ENCODE measurements around the gene KCNH6. TPM values are rescaled to one million over a fixed set of nuclear protein-coding genes. Genes with fewer than 3 reads are reported as not detected.

The KCNH6 gene
- total and polyA plus RNA-seq, 4 donors = 0.22 to 2.3 (median 1.5) TPM

DNA sequence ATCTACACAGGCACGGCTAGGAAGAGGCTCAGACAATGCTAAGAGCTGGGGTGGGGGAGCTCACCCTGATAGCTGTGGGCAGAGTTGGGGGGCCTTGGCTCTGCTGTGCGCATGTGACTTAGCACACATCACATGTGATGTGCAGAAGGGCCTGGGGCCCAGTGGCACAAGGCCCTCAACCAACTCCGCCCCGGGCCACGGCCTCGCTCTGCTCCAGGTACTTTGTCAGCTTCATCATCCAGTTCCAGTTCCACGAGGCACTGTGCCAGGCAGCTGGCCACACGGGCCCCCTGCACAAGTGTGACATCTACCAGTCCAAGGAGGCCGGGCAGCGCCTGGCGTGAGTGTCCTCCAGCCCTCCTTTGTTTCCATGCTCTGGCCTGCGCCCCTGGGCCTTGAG is 27.0 kb upstream of the KCNH6 start:
- Histone ChIP-seq H3K4me3 (ENCODE audit: low read depth, low read length) (no peak overlapping the region), H3K27ac (ENCODE audit: low read depth, low read length) (no peak overlapping the region), H3K9me3 (ENCODE audit: control insufficient read depth, insufficient read depth, low read length) (no peaks in the 10 kb centered on the region), H3K27me3 (ENCODE audit: control insufficient read depth, insufficient read depth, low read length) (no peaks in the 10 kb centered on the region), H3K36me3 (ENCODE audit: control insufficient read depth, insufficient read depth, low read length) (peaks cover 13% of the 10 kb centered on the region), H3K4me1 (ENCODE audit: control insufficient read depth, insufficient read depth, low read length) (peaks cover 17% of the 10 kb centered on the region)
- DNase-seq (ENCODE audit: low read depth in 4 of 6, low spot score in 6 of 6) = no peak
- WGBS (ENCODE audit: insufficient coverage) = 88% methylated on average over 12 of the region's 12 CpGs

DNA sequence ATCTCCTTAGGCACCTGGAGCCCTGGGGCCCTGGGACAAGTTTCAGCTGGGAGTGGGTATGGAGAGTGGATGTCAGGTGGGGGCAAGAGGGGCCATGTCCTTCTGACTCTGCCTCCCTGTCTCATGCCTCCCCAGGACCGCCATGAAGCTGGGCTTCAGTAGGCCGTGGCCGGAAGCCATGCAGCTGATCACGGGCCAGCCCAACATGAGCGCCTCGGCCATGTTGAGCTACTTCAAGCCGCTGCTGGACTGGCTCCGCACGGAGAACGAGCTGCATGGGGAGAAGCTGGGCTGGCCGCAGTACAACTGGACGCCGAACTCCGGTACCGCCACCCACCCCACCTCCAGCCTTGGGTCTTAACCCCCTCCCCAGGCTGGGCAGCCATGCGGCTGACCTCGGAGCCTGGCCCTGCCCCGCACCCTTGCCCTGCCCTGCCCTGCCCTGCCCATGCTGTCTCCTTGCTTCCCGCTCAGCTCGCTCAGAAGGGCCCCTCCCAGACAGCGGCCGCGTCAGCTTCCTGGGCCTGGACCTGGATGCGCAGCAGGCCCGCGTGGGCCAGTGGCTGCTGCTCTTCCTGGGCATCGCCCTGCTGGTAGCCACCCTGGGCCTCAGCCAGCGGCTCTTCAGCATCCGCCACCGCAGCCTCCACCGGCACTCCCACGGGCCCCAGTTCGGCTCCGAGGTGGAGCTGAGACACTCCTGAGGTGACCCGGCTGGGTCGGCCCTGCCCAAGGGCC is 26.3 kb upstream of the KCNH6 start:
- Histone ChIP-seq H3K4me3 (ENCODE audit: low read depth, low read length) (no peak overlapping the region), H3K36me3 (ENCODE audit: control insufficient read depth, insufficient read depth, low read length) (peaks cover 9% of the 10 kb centered on the region), H3K27me3 (ENCODE audit: control insufficient read depth, insufficient read depth, low read length) (no peaks in the 10 kb centered on the region), H3K9me3 (ENCODE audit: control insufficient read depth, insufficient read depth, low read length) (no peaks in the 10 kb centered on the region), H3K27ac (ENCODE audit: low read depth, low read length) (no peak overlapping the region), H3K4me1 (ENCODE audit: control insufficient read depth, insufficient read depth, low read length) (peaks cover 17% of the 10 kb centered on the region)
- DNase-seq (ENCODE audit: low read depth in 4 of 6, low spot score in 6 of 6) = no peak
- WGBS (ENCODE audit: insufficient coverage) = 85% methylated on average over 36 of the region's 36 CpGs

DNA sequence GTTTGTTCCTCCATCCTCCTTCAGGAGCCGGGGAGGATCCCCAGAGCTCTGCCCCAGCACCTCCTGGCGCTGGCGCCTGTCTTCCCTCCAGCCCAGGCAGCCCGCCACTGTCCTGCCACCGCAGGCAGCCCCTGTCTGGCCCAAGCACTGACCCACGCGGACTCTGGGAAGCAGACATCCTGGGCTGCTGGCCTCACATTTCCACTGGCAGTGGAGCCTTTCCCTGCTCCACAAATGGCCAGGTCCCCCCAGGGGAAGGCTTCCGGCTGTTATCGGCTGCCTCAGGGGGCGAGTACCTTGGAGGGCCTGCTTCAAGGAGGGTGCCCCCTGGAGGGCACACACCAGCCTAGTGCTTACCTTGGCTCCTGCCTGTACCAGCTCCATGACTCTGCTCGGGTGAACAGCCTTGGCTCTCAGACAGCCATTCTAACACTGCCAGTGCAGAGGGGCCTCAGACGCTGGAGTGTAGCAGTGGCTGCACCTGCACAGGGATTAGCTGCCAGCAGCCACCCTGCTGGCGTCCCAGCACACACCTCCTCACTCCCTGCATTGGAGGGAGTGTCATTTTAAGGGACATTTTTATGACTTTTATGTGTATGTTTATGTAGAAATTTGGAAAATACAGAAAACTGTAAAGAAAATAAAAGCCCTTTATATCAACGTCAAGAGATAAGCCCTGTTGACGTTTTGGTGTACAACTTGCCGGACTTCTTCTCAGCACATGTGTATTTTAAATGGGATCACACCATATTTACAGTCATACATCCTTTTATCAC is 25.3 kb upstream of the KCNH6 start:
- no peak overlapping the region for H3K27ac ChIP-seq (ENCODE audit: low read depth, low read length)
- H3K4me3 ChIP-seq (ENCODE audit: low read depth, low read length) = no peak overlapping the region
- H3K4me1 ChIP-seq (ENCODE audit: control insufficient read depth, insufficient read depth, low read length) = peaks cover 17% of the 10 kb centered on the region
- no peaks in the 10 kb centered on the region for H3K9me3 ChIP-seq (ENCODE audit: control insufficient read depth, insufficient read depth, low read length)
- WGBS (ENCODE audit: insufficient coverage) = 55% methylated on average over 12 of the region's 16 CpGs
- H3K27me3 ChIP-seq (ENCODE audit: control insufficient read depth, insufficient read depth, low read length) = no peaks in the 10 kb centered on the region
- DNase-seq (ENCODE audit: low read depth in 4 of 6, low spot score in 6 of 6) = peak in 2 of 6 donors; percentile 16 to 27
- peaks cover 9% of the 10 kb centered on the region for H3K36me3 ChIP-seq (ENCODE audit: control insufficient read depth, insufficient read depth, low read length)

DNA sequence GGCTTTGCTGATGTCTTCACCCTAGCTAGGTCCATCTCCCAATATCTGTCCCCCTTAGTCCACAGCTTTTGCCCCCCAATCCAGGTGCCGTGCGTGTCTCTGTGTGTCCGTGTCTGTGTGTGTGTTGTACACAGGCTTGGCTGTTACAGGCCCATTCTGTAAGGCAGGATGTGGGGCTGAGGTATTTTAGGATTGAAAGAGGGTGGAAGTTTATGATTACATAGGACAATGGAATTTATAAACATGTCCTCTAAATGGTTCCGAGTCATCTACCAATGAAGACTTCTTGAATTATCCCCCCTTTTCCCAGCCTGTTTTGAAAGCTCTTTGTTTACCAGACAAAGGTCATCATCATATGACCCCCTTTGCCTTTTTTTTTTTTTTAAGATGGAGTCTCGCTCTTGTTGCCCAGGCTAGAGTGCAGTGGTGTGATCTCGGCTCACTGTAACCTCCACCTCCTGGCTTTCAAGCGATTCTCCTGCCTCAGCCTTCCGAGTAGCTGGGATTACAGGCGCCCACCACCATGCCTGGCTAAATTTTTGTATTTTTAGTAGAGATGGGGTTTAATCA is 24.4 kb upstream of the KCNH6 start:
- Histone ChIP-seq H3K9me3 (ENCODE audit: control insufficient read depth, insufficient read depth, low read length) (no peaks in the 10 kb centered on the region), H3K27ac (ENCODE audit: low read depth, low read length) (no peak overlapping the region), H3K4me3 (ENCODE audit: low read depth, low read length) (no peak overlapping the region), H3K4me1 (ENCODE audit: control insufficient read depth, insufficient read depth, low read length) (peaks cover 17% of the 10 kb centered on the region), H3K36me3 (ENCODE audit: control insufficient read depth, insufficient read depth, low read length) (peaks cover 9% of the 10 kb centered on the region), H3K27me3 (ENCODE audit: control insufficient read depth, insufficient read depth, low read length) (no peaks in the 10 kb centered on the region)
- no peak for DNase-seq (ENCODE audit: low read depth in 4 of 6, low spot score in 6 of 6)
- 92% methylated on average over 2 of the region's 9 CpGs for WGBS (ENCODE audit: insufficient coverage)

DNA sequence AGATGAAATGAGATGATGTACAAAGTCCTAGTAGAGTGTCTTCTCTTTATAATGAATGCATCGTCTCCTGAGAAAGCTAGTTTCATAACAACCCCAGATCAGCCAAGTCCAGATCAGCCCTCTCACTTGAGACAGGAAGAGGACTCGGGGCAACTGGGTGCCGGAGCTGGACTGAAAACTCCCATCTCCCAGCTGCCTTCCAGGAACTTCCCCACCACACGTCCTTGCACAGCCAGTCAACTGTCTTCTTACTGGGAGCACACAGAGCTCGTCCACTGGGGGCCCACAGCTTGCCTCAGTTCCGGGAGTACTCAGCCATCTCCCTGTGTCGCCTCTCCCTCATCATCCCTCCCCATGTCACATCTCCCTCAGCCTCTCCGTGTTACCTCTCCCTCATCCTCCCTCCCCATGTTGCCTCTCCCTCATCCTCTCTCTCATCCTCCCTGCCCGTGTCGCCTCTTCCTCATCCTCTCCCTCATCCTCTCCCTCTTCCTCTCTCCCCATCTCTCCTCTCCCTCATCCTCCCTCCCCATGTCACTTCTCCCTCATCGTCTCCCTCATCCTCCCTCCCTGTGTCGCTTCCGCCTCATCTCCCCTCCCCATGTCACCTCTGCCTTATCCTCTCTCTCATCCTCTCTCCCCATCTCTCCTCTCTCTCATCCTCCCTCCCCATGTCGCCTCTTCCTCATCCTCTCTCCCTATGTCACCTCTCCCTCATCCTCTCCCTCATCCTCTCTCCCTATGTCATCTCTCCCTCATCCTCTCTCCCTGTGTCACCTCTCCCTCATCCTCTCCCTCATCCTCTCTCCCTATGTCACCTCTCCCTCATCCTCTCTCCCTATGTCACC is 22.4 kb upstream of the KCNH6 start:
- Histone ChIP-seq H3K27me3 (ENCODE audit: control insufficient read depth, insufficient read depth, low read length) (no peaks in the 10 kb centered on the region), H3K9me3 (ENCODE audit: control insufficient read depth, insufficient read depth, low read length) (no peaks in the 10 kb centered on the region), H3K4me1 (ENCODE audit: control insufficient read depth, insufficient read depth, low read length) (peaks cover 17% of the 10 kb centered on the region), H3K4me3 (ENCODE audit: low read depth, low read length) (no peak overlapping the region), H3K27ac (ENCODE audit: low read depth, low read length) (no peak overlapping the region), H3K36me3 (ENCODE audit: control insufficient read depth, insufficient read depth, low read length) (peaks cover 9% of the 10 kb centered on the region)
- DNase-seq (ENCODE audit: low read depth in 4 of 6, low spot score in 6 of 6) = no peak
- 60% methylated on average over 14 of the region's 14 CpGs for WGBS (ENCODE audit: insufficient coverage)

DNA sequence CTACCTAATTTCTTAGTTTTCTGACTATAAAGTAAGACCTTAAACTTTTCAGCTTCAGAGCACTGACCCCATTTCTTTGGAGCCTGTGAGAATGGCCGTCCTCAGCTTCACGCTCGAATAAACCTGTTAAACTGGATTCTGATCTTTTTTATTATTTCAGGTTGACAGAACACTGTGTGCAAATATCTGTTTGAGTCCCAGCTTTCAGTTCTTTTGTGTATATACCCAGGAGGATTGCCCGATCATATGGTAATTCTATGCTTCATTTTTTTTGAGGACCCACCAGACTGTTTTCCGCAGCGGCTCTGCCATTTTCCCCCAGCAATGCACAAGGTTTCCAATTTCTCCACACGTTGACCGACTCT is 19.8 kb upstream of the KCNH6 start:
- DNase-seq (ENCODE audit: low read depth in 4 of 6, low spot score in 6 of 6) = peak in 1 of 6 donors; percentile 14
- Histone ChIP-seq H3K9me3 (ENCODE audit: control insufficient read depth, insufficient read depth, low read length) (no peaks in the 10 kb centered on the region), H3K4me3 (ENCODE audit: low read depth, low read length) (no peak overlapping the region), H3K4me1 (ENCODE audit: control insufficient read depth, insufficient read depth, low read length) (no peaks in the 10 kb centered on the region), H3K27ac (ENCODE audit: low read depth, low read length) (no peak overlapping the region), H3K36me3 (ENCODE audit: control insufficient read depth, insufficient read depth, low read length) (no peaks in the 10 kb centered on the region), H3K27me3 (ENCODE audit: control insufficient read depth, insufficient read depth, low read length) (no peaks in the 10 kb centered on the region)
- WGBS (ENCODE audit: insufficient coverage) = 72% methylated on average over 2 of the region's 8 CpGs

DNA sequence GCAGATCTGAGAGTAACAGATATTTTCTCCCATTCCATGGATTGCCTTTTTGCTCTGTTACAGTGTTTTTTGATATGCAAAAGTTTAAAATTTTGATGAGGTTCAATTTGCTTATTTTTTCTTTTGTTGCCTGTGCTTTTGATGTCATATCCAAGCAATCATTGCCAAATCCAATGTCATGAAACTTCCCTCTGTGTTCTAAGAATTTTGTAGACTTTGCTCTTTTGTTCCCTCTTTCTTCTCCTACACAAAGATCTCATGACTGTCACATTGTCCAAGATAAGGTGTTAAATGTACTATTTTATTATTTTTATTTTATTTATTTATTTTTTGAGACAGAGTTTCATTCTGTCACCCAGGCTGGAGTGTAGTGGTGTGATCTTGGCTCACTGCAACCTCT is 18.9 kb upstream of the KCNH6 start:
- H3K27me3 ChIP-seq (ENCODE audit: control insufficient read depth, insufficient read depth, low read length) = no peaks in the 10 kb centered on the region
- no peaks in the 10 kb centered on the region for H3K9me3 ChIP-seq (ENCODE audit: control insufficient read depth, insufficient read depth, low read length)
- no peak overlapping the region for H3K27ac ChIP-seq (ENCODE audit: low read depth, low read length)
- H3K4me3 ChIP-seq (ENCODE audit: low read depth, low read length) = no peak overlapping the region
- no peak for DNase-seq (ENCODE audit: low read depth in 4 of 6, low spot score in 6 of 6)
- no peaks in the 10 kb centered on the region for H3K4me1 ChIP-seq (ENCODE audit: control insufficient read depth, insufficient read depth, low read length)
- no peaks in the 10 kb centered on the region for H3K36me3 ChIP-seq (ENCODE audit: control insufficient read depth, insufficient read depth, low read length)

DNA sequence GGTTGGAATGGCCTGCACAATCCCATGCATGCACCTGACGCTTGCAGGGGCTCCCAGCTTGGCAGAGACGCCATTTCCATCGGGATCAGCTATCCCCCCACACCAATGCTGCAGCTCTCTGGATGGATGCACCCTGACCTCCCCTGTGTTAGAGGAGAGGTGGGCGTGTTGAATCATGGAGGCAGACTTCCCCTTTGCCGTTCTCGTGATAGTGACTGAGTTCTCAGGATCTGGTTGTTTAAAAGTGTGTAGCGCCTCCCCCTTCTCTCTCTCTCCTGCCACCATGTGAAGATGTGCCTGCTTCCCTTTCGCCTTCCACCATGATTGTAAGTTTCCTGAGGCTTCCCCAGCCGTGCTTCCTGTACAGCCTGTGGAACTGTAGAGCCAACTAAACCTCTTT is 17.8 kb upstream of the KCNH6 start:
- Histone ChIP-seq H3K27ac (ENCODE audit: low read depth, low read length) (no peak overlapping the region), H3K4me1 (ENCODE audit: control insufficient read depth, insufficient read depth, low read length) (no peaks in the 10 kb centered on the region), H3K4me3 (ENCODE audit: low read depth, low read length) (no peak overlapping the region), H3K36me3 (ENCODE audit: control insufficient read depth, insufficient read depth, low read length) (no peaks in the 10 kb centered on the region), H3K27me3 (ENCODE audit: control insufficient read depth, insufficient read depth, low read length) (no peaks in the 10 kb centered on the region), H3K9me3 (ENCODE audit: control insufficient read depth, insufficient read depth, low read length) (no peaks in the 10 kb centered on the region)
- no peak for DNase-seq (ENCODE audit: low read depth in 4 of 6, low spot score in 6 of 6)
- WGBS (ENCODE audit: insufficient coverage) = 96% methylated on average over 4 of the region's 9 CpGs

DNA sequence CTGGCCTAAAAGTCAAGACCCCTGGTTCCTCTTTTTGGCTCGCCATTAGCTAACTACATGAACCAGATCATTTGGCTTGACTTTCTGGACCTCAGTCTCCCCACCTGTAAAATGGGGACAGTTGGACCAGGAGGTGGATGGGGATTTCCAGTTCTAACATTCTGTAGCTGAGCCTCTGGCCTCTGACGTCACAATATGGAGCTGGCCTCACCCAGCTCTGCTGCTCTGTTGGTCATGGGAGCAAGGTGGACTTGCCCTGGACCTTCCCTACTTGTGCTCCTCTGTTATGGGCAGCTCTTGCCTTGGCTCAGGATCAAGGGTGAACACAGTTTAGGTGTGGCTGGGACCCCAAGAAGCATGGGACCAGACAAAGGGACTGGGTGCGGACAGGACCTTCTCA is 16.5 kb upstream of the KCNH6 start:
- Histone ChIP-seq H3K36me3 (ENCODE audit: control insufficient read depth, insufficient read depth, low read length) (no peaks in the 10 kb centered on the region), H3K4me1 (ENCODE audit: control insufficient read depth, insufficient read depth, low read length) (no peaks in the 10 kb centered on the region), H3K27ac (ENCODE audit: low read depth, low read length) (no peak overlapping the region), H3K9me3 (ENCODE audit: control insufficient read depth, insufficient read depth, low read length) (no peaks in the 10 kb centered on the region), H3K4me3 (ENCODE audit: low read depth, low read length) (no peak overlapping the region), H3K27me3 (ENCODE audit: control insufficient read depth, insufficient read depth, low read length) (no peaks in the 10 kb centered on the region)
- WGBS (ENCODE audit: insufficient coverage) = 100% methylated on average over 2 of the region's 3 CpGs
- no peak for DNase-seq (ENCODE audit: low read depth in 4 of 6, low spot score in 6 of 6)
